ENCODE data around the gene AKAP8L.

DNA sequence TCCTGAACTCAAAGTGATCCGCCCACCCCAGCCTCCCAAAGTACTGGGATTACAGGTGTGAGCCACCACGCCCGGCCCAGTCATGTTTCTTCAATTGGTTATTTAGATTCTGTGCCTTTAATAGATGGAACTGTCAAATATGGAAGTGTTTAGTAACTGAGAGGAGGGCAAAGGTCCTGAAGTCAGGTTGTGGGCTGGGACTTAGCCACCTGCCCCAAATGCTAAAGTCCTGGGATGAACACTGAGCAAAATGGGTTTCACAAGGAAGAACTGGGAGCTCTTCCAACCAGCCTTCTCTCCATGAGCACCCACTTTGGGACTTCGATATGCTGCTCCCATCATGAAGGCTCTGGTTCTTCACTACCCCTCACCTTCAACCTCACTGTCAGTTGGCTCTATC is 60.9 kb downstream of the AKAP8L start:
- TF ChIP-seq CTCF (conservative IDR thresholded peaks at IDR 0.05; ENCODE audit: low read depth, low read length), result no peak
- no peak for TF ChIP-seq EZH2 (IDR thresholded peaks at IDR 0.05; ENCODE audit: borderline replicate concordance, low read depth, low read length, poor library complexity, severe bottlenecking)
